ENCODE results near the gene KASH5. TPM values are rescaled to one million over a fixed set of nuclear protein-coding genes. Genes with fewer than 3 reads are reported as not detected.

Gene KASH5
- polyA plus RNA-seq, 2 of the 4 experiments (the other 2 are of a cell fraction) = 0.08 to 0.17 TPM

DNA sequence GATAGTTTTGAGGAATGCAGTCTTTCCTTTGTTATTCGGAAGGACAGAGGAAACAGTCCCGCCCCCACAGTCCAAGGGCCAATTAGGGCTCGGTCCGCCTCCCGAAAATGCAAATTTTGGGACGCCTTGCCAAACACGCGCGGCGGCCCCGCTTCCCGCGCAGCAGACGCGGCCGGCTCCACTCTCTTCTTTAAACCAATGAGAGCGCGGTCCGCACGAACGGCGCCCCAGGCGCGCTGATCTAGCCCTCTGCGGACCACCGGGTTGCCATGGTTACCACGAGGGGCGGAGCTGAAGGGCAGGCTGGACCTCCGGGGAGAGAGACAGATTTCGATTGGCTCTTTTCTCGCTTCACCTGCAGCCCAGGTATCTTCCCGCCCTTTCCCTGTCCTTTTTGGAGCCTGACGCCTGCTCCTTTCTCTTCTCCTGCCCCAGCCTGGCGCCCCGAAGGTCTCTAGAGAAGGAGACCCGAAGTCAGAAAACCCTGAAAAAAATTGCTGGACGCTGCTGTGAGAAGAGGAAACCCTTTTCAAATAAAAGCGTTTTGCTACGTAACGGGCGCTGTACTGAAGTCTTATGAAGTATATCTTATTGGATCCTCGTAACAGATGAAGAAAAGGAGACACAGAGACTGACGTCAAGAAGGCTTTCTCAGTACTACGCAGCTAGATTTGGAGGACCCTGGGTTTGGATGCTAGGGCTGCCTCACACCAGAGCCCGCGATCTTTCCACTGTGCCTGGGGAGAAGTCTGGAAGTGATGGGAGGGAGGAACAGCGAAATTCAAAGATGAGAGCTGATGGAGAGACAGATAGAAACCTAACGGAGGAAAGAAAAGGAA lies 33.2 kb downstream of the KASH5 start:
- CTCF ChIA-PET = interaction anchor here (0.6 to 13.8 kb wide), 16 partner anchors 8 to 166 kb away, joined by 3 to 141 read pairs (median 6); partner anchors contain the start of gene SLC17A7
- POLR2A ChIA-PET = interaction anchor here (0.8 to 1.0 kb wide), 2 partner anchors 10 to 33 kb away, joined by 4 to 5 read pairs; partner anchors contain the start of gene KASH5
- Histone ChIP-seq H3K27ac (no peak overlapping the region), H3K9me3 (no peaks in the 10 kb centered on the region), H3K4me2 (peak overlapping the region; percentile 88), H3K4me3 (peak overlapping the region; percentile 21; the same call in 1 of the 3 replicates), H3K4me1 (peaks cover 21% of the 10 kb centered on the region)
- no peak for TF ChIP-seq POLR2AphosphoS2 (conservative IDR thresholded peaks at IDR 0.05; ENCODE audit: low read length)
- TF ChIP-seq HEYL (CRISPR knock-in tag; IDR thresholded peaks at IDR 0.05) = no peak
- TF ChIP-seq, protein P1, sequence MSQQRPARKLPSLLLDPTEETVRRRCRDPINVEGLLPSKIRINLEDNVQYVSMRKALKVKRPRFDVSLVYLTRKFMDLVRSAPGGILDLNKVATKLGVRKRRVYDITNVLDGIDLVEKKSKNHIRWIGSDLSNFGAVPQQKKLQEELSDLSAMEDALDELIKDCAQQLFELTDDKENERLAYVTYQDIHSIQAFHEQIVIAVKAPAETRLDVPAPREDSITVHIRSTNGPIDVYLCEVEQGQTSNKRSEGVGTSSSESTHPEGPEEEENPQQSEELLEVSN (IDR thresholded peaks at IDR 0.05; ENCODE audit: borderline replicate concordance, low read depth) = peak; percentile 22; the same call in 1 of the 2 replicates
- TF ChIP-seq SREBF2 (IDR thresholded peaks at IDR 0.05) = no peak
- no peak for TF ChIP-seq RAD21 (conservative IDR thresholded peaks at IDR 0.05 in 1 of 2, IDR thresholded peaks at IDR 0.05 in 1 of 2)
- no peak for DNase-seq (ENCODE audit: low read depth in 1 of 2, low spot score in 1 of 2)
- no peak for FAIRE-seq
- peak in 1 of 2 experiments; percentile 4; a peak in 2 of 6 replicates for ATAC-seq
- 58% methylated on average over 48 of the region's 48 CpGs for WGBS (ENCODE audit: missing lambda C conversion rate)

DNA sequence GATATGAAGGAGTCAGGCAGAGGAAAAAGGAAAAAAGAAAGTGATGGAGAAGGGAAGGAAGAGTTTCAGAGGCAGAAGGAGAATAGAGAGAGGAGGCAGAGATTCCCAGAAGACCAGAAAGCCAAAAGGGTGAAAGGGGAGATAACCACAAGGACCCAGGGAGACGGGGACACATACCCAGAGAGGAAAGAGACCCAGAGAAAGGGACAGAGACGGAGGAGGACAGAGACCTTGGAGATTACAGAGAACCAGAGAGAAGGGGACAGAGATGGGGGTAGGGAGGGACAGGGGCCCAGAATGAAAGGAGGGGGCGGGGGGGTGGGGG lies 33.8 kb downstream of the KASH5 start:
- CTCF ChIA-PET = interaction anchor here (0.6 to 13.8 kb wide), 16 partner anchors 9 to 166 kb away, joined by 3 to 141 read pairs (median 4); partner anchors contain the start of genes PIH1D1 and SLC17A7
- WGBS (ENCODE audit: missing lambda C conversion rate) = 48% methylated on average over 2 of the region's 3 CpGs
- no peaks in the 10 kb centered on the region for H3K9me3 ChIP-seq
- DNase-seq (ENCODE audit: low read depth in 1 of 2, low spot score in 1 of 2) = no peak
- peak overlapping the region; percentile 38; the same call in 2 of the 3 replicates for H3K4me3 ChIP-seq
- no peak for TF ChIP-seq CEBPB (IDR thresholded peaks at IDR 0.05)
- no peak for TF ChIP-seq KDM1A (IDR thresholded peaks at IDR 0.05; ENCODE audit: low read depth)
- TF ChIP-seq ESRRA (IDR thresholded peaks at IDR 0.05; ENCODE audit: borderline replicate concordance, low read length) = no peak
- TF ChIP-seq HOXA7 (CRISPR knock-in tag; IDR thresholded peaks at IDR 0.05) = no peak
- TF ChIP-seq RNF2 (IDR thresholded peaks at IDR 0.05; ENCODE audit: borderline replicate concordance, low read depth) = no peak
- no peak for TF ChIP-seq ZFP36 (IDR thresholded peaks at IDR 0.05; ENCODE audit: borderline replicate concordance, partially characterized antibody)
- no peak for TF ChIP-seq HOXB5 (CRISPR knock-in tag; IDR thresholded peaks at IDR 0.05)
- TF ChIP-seq FOSB (CRISPR knock-in tag; IDR thresholded peaks at IDR 0.05) = no peak
- TF ChIP-seq, protein P1 (IDR thresholded peaks at IDR 0.05; ENCODE audit: borderline replicate concordance, low read depth) = no peak
- no peak for TF ChIP-seq JUN (IDR thresholded peaks at IDR 0.05)
- TF ChIP-seq POLR2A (IDR thresholded peaks at IDR 0.05; ENCODE audit: low read length) = no peak
- TF ChIP-seq, protein P2, sequence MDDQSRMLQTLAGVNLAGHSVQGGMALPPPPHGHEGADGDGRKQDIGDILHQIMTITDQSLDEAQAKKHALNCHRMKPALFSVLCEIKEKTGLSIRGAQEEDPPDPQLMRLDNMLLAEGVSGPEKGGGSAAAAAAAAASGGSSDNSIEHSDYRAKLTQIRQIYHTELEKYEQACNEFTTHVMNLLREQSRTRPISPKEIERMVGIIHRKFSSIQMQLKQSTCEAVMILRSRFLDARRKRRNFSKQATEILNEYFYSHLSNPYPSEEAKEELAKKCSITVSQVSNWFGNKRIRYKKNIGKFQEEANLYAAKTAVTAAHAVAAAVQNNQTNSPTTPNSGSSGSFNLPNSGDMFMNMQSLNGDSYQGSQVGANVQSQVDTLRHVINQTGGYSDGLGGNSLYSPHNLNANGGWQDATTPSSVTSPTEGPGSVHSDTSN (IDR thresholded peaks at IDR 0.05) = no peak
- no peak for TF ChIP-seq EHF (CRISPR knock-in tag; IDR thresholded peaks at IDR 0.05)
- TF ChIP-seq TP53 (CRISPR knock-in tag; IDR thresholded peaks at IDR 0.05) = no peak
- TF ChIP-seq BHLHE40 (IDR thresholded peaks at IDR 0.05; ENCODE audit: low read depth, low read length) = no peak
- TF ChIP-seq, protein P3, sequence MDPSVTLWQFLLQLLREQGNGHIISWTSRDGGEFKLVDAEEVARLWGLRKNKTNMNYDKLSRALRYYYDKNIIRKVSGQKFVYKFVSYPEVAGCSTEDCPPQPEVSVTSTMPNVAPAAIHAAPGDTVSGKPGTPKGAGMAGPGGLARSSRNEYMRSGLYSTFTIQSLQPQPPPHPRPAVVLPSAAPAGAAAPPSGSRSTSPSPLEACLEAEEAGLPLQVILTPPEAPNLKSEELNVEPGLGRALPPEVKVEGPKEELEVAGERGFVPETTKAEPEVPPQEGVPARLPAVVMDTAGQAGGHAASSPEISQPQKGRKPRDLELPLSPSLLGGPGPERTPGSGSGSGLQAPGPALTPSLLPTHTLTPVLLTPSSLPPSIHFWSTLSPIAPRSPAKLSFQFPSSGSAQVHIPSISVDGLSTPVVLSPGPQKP (IDR thresholded peaks at IDR 0.05; ENCODE audit: low read depth, low read length) = no peak
- no peak for ATAC-seq
- no peak overlapping the region; a peak in 1 of 6 replicates for H3K27ac ChIP-seq
- no peak for FAIRE-seq
- POLR2A ChIA-PET = interaction anchor here (0.8 to 1.0 kb wide), 2 partner anchors 11 to 34 kb away, joined by 4 to 5 read pairs; partner anchors contain the start of gene KASH5
- H3K4me2 ChIP-seq = peak overlapping the region; percentile 88
- peaks cover 26% of the 10 kb centered on the region for H3K4me1 ChIP-seq

Measured in A549 (cell line).